IMR-90 (cell line): Measurements from ENCODE around the gene PAX5. TPM values are rescaled to one million over a fixed set of nuclear protein-coding genes. Genes with fewer than 3 reads are reported as not detected.

Experiments used
- ATAC-seq: fragments of 200-7000 bp; cut with Tn5 transposase; 2 replicates; pipeline ENCODE4 v1.9.1; 2020; ENCODE audit warnings: low read depth, mild to moderate bottlenecking, moderate library complexity
- BruUV-seq: library from RNA; stranded (reverse); fragments of 400-500 nt; replicated peaks from 2 replicates; lab custom pipeline; 2021; lab: Mats Ljungman, UMichigan
- CTCF ChIA-PET: fragments of 300-600 bp; formaldehyde crosslinking; extraction: SDS; loops from one replicate; lab custom pipeline; 2021; ENCODE audit warnings: antibody characterized with exemption; lab: Yijun Ruan, JAX
- POLR2A ChIA-PET: fragments of 300-600 bp; sonication (Branson Sonifier 250); formaldehyde crosslinking; loops from one replicate; lab custom pipeline; 2022; ENCODE audit warnings: antibody characterized with exemption; ENCODE audit not compliant: unreplicated experiment; lab: Charles Lee
- DNase-seq: peaks from one replicate; pipeline ENCODE4 v3.0.0; 2013
- H2AFZ ChIP-seq: replicated peaks from 2 replicates; pipeline ENCODE3; 2013; ENCODE audit warnings: low read length, mild to moderate bottlenecking; ENCODE audit not compliant: poor library complexity
- H2AK5ac ChIP-seq: 2 replicates; pipeline ENCODE4 v1.6.1; 2013; ENCODE audit warnings: low read depth, low read length, inconsistent platforms
- H2AK9ac ChIP-seq: replicated peaks from 2 replicates; pipeline ENCODE3; 2013; ENCODE audit warnings: mild to moderate bottlenecking, low read depth, low read length, moderate library complexity; ENCODE audit not compliant: poor library complexity
- H2BK120ac ChIP-seq: 2 replicates; pipeline ENCODE4 v1.6.1; 2013; ENCODE audit warnings: low read depth, low read length, inconsistent platforms
- H2BK15ac ChIP-seq: 3 replicates; pipeline ENCODE4 v1.6.1; 2013; ENCODE audit warnings: low read depth, low read length, inconsistent platforms
- H2BK20ac ChIP-seq: 2 replicates; pipeline ENCODE4 v1.6.1; 2013; ENCODE audit warnings: low read depth, mild to moderate bottlenecking, inconsistent platforms, low read length, moderate library complexity
- H2BK5ac ChIP-seq: 2 replicates; pipeline ENCODE4 v1.6.1; 2013; ENCODE audit warnings: mild to moderate bottlenecking, low read depth, low read length, inconsistent platforms; ENCODE audit not compliant: poor library complexity, severe bottlenecking
- H3K14ac ChIP-seq: replicated peaks from 2 replicates; pipeline ENCODE4 v1.6.1; 2013; ENCODE audit warnings: low read depth, low read length, inconsistent platforms
- H3K18ac ChIP-seq: 2 replicates; pipeline ENCODE4 v1.6.1; 2013; ENCODE audit warnings: low read depth, low read length, control low read depth
- H3K23ac ChIP-seq: 2 replicates; pipeline ENCODE4 v1.6.1; 2013; ENCODE audit warnings: low read depth, low read length, inconsistent platforms
- H3K27ac ChIP-seq: 2 replicates; pipeline ENCODE4 v1.5.1; 2013; ENCODE audit warnings: mild to moderate bottlenecking, control low read depth, low read length; ENCODE audit not compliant: insufficient read depth
- H3K27me3 ChIP-seq: 2 replicates; pipeline ENCODE4 v1.6.1; 2013; ENCODE audit warnings: low read length; ENCODE audit not compliant: control insufficient read depth, insufficient read depth
- H3K36me3 ChIP-seq: 2 replicates; pipeline ENCODE4 v1.6.1; 2013; ENCODE audit warnings: low read length, mixed read lengths; ENCODE audit not compliant: control insufficient read depth, insufficient read depth
- H3K4ac ChIP-seq: 2 replicates; pipeline ENCODE4 v1.6.1; 2013; ENCODE audit warnings: low read depth, low read length, inconsistent platforms
- H3K4me1 ChIP-seq: 2 replicates; pipeline ENCODE4 v1.6.1; 2013; ENCODE audit warnings: low read length, mixed read lengths; ENCODE audit not compliant: control insufficient read depth, insufficient read depth
- H3K4me2 ChIP-seq: 2 replicates; pipeline ENCODE4 v1.6.1; 2013; ENCODE audit warnings: low read depth, mild to moderate bottlenecking, control low read depth, low read length, moderate library complexity
- H3K4me3 ChIP-seq: 2 replicates; pipeline ENCODE4 v1.5.1; 2013; ENCODE audit warnings: low read depth, mild to moderate bottlenecking, control low read depth, low read length, moderate library complexity; ENCODE audit not compliant: insufficient read depth
- H3K56ac ChIP-seq: 2 replicates; pipeline ENCODE4 v1.6.1; 2013; ENCODE audit warnings: low read length, inconsistent platforms; ENCODE audit not compliant: insufficient read depth; ENCODE audit errors: extremely low read depth
- H3K79me1 ChIP-seq, 2 experiments: 2 replicates each; pipeline ENCODE4 v1.6.1; 2013; ENCODE audit warnings: low read length in 2 of 2, inconsistent platforms in 1 of 2, low read depth in 1 of 2
- H3K9ac ChIP-seq: 2 replicates; pipeline ENCODE4 v1.6.1; 2013; ENCODE audit warnings: low read depth, low read length, control low read depth
- H3K9me1 ChIP-seq: 2 replicates; pipeline ENCODE4 v1.6.1; 2013; ENCODE audit warnings: low read length, inconsistent platforms; ENCODE audit not compliant: insufficient read depth
- H3K9me3 ChIP-seq: 2 replicates; pipeline ENCODE4 v1.6.1; 2013; ENCODE audit warnings: low read length; ENCODE audit not compliant: control insufficient read depth, insufficient read depth
- H4K20me1 ChIP-seq: 2 replicates; pipeline ENCODE4 v1.6.1; 2013; ENCODE audit warnings: low read length, inconsistent platforms; ENCODE audit not compliant: insufficient read depth
- H4K5ac ChIP-seq: 2 replicates; pipeline ENCODE4 v1.6.1; 2013; ENCODE audit warnings: mild to moderate bottlenecking, low read depth, low read length, control low read depth
- H4K8ac ChIP-seq, 2 experiments: 2 replicates each; pipeline ENCODE4 v1.6.1; 2013; ENCODE audit warnings: low read depth in 2 of 2, low read length in 2 of 2, control low read depth in 1 of 2, inconsistent platforms in 1 of 2
- H4K91ac ChIP-seq: 2 replicates; pipeline ENCODE4 v1.6.1; 2013; ENCODE audit warnings: low read depth, low read length, inconsistent platforms; ENCODE audit not compliant: insufficient read depth
- BHLHE40 ChIP-seq: fragments of 150-350 bp; IDR thresholded peaks from 2 replicates; pipeline ENCODE4 v1.6.1; 2016; ENCODE audit warnings: mild to moderate bottlenecking, low read depth, low read length
- CEBPB ChIP-seq: IDR thresholded peaks from 2 replicates; pipeline ENCODE4 v1.6.1; 2012; ENCODE audit warnings: low read depth, low read length, improper control_type of control experiment
- CHD1 ChIP-seq: IDR thresholded peaks from 2 replicates; pipeline ENCODE4 v1.6.1; 2012; ENCODE audit warnings: low read depth, low read length, improper control_type of control experiment
- FOS ChIP-seq: fragments of 150-350 bp; IDR thresholded peaks from 2 replicates; pipeline ENCODE4 v1.6.1; 2016; ENCODE audit warnings: low read depth, low read length
- MAFK ChIP-seq: IDR thresholded peaks from 2 replicates; pipeline ENCODE4 v1.6.1; 2012; ENCODE audit warnings: low read depth, low read length, improper control_type of control experiment
- MAZ ChIP-seq: IDR thresholded peaks from 2 replicates; pipeline ENCODE4 v1.6.1; 2012; ENCODE audit warnings: low read depth, mild to moderate bottlenecking, low read length, improper control_type of control experiment, moderate library complexity, borderline replicate concordance
- MXI1 ChIP-seq: IDR thresholded peaks from 2 replicates; pipeline ENCODE4 v1.6.1; 2012; ENCODE audit warnings: low read depth, mild to moderate bottlenecking, low read length, moderate library complexity, borderline replicate concordance
- NFE2L2 ChIP-seq: fragments of 150-350 bp; IDR thresholded peaks from 2 replicates; pipeline ENCODE4 v1.6.1; 2016; ENCODE audit warnings: low read depth, mild to moderate bottlenecking, low read length
- POLR2A ChIP-seq: IDR thresholded peaks from 2 replicates; pipeline ENCODE4 v1.6.1; 2012; ENCODE audit warnings: mild to moderate bottlenecking, low read depth, low read length
- RAD21 ChIP-seq: IDR thresholded peaks from 2 replicates; pipeline ENCODE4 v1.6.1; 2012; ENCODE audit warnings: low read length, improper control_type of control experiment
- RCOR1 ChIP-seq: IDR thresholded peaks from 2 replicates; pipeline ENCODE4 v1.6.1; 2012; ENCODE audit warnings: mild to moderate bottlenecking, low read length, improper control_type of control experiment; ENCODE audit not compliant: insufficient replicate concordance
- RFX5 ChIP-seq: IDR thresholded peaks from 2 replicates; pipeline ENCODE4 v1.8.0; 2012; ENCODE audit warnings: low read depth, mild to moderate bottlenecking, low read length, moderate library complexity
- SMC3 ChIP-seq: fragments of 150-350 bp; IDR thresholded peaks from 2 replicates; pipeline ENCODE4 v1.6.1; 2016; ENCODE audit warnings: low read depth, mild to moderate bottlenecking, antibody characterized with exemption, low read length, moderate library complexity
- WGBS, 2 experiments: methylation state at CpG; one replicate each; pipeline versions ENCODE4 v1.1.5 to v1.1.7; 2013; ENCODE audit warnings: missing lambda C conversion rate in 2 of 2; ENCODE audit not compliant: insufficient read length in 1 of 2; ENCODE audit errors: extremely low coverage in 2 of 2; 5-methylcytosine and 5-hydroxymethylcytosine counted together
- dilution Hi-C: fragments of 300-500 bp; cut with HindIII; formaldehyde crosslinking; loops from one replicate; pipeline ENCODE4 v1.14.3; 2018; ENCODE audit warnings: low sequenced_read_pairs; ENCODE audit not compliant: unreplicated experiment
- in situ Hi-C: fragments of 300-500 bp; cut with MboI; formaldehyde crosslinking; loops from 3 replicates; pipeline ENCODE4 v1.14.3; 2019; ENCODE audit warnings: low sequenced_read_pairs, inconsistent platforms, mixed read lengths
- intact Hi-C: fragments of 100-400 bp; cut with micrococcal nuclease; formaldehyde crosslinking; loops from 2 replicates; pipeline ENCODE4 v1.10.0; 2022
- polyA plus RNA-seq, 3 experiments: library from polyadenylated mRNA; depleted of rRNA; stranded (reverse); fragments of >200 nt; gene quantifications; 2 replicates each; pipeline ENCODE4 v1.2.3, GENCODE V29; 2012; ENCODE audit warnings: low replicate concordance in 1 of 3
- total RNA-seq: library from RNA; depleted of rRNA; stranded (reverse); fragments of >200 nt; gene quantifications from 2 replicates; pipeline ENCODE4 v1.2.3, GENCODE V29; 2012
- TF ChIP-seq, protein P1 (sequence below): fragments of 150-350 bp; IDR thresholded peaks from 2 replicates; pipeline ENCODE4 v1.6.1; 2017; ENCODE audit warnings: mild to moderate bottlenecking, antibody characterized with exemption, low read length, low read depth
- TF ChIP-seq, protein P2 (sequence below): fragments of 150-350 bp; IDR thresholded peaks from 2 replicates; pipeline ENCODE4 v1.6.1; 2016; ENCODE audit warnings: low read depth, mild to moderate bottlenecking, low read length, moderate library complexity, borderline replicate concordance
- TF ChIP-seq, protein P3 (sequence below): conservative IDR thresholded peaks from 2 replicates; pipeline ENCODE4 v1.5.1; 2012; ENCODE audit warnings: mild to moderate bottlenecking, low read depth, low read length, improper control_type of control experiment

The PAX5 gene
- total and polyA plus RNA-seq, 2 of the 4 experiments (the other 2 are of a cell fraction), result not detected

DNA sequence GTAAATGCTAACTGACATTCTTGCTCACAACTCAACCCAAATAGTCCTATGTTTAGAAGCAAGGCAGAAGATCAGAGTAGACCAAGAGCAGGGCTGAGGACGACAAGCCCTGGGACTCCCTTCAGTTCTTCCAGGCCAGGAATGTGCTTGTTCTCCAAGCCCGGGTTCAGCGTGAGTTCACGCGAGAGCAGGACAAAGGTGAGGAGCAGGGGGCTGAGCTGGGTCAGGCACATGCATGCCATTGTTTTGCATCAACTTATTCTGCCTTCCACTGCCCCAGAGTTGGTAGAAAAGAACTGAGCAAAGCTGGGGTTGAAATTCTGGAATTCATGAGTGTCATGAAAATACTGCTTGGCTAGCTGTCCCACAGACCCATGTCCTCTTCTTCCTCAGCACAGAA, 206.5 kb downstream of the PAX5 start:
- ChIA-PET CTCF (no interaction called here), POLR2A (no interaction called here)
- Histone ChIP-seq H4K20me1 (no peaks in the 10 kb centered on the region), H3K18ac (no peak overlapping the region), H3K4me2 (no peak overlapping the region), H3K36me3 (no peaks in the 10 kb centered on the region), H2BK20ac (no peak overlapping the region), H3K56ac (no peak overlapping the region), H2AK9ac (no peak overlapping the region), H3K4ac (no peak overlapping the region), H2BK5ac (no peak overlapping the region), H3K27ac (no peak overlapping the region), H3K14ac (no peak overlapping the region), H3K4me1 (no peaks in the 10 kb centered on the region), H3K9ac (no peak overlapping the region), H3K9me3 (no peaks in the 10 kb centered on the region), H4K91ac (no peak overlapping the region), H2BK120ac (no peak overlapping the region), H3K23ac (no peak overlapping the region), H3K79me1 (no peaks in the 10 kb centered on the region), H2BK15ac (no peak overlapping the region), H4K8ac (no peak overlapping the region), H3K27me3 (peaks cover 45% of the 10 kb centered on the region), H4K5ac (no peak overlapping the region), H2AK5ac (no peak overlapping the region), H3K4me3 (no peak overlapping the region), H2AFZ (no peak overlapping the region), H3K9me1 (no peaks in the 10 kb centered on the region)
- intact Hi-C loops (no loop called here), dilution Hi-C loops (no loop called here), in situ Hi-C loops (no loop called here)
- WGBS, 2 experiments, result no CpG with 5 or more reads among the region's 5 CpGs
- no TSS peak for BruUV-seq
- TF ChIP-seq MAZ (no peak), CEBPB (no peak), SMC3 (no peak), FOS (no peak), MAFK (no peak), RAD21 (no peak), RCOR1 (no peak), BHLHE40 (no peak), NFE2L2 (no peak), MXI1 (no peak), RFX5 (no peak), CHD1 (no peak), POLR2A (no peak)
- TF ChIP-seq, protein P1, sequence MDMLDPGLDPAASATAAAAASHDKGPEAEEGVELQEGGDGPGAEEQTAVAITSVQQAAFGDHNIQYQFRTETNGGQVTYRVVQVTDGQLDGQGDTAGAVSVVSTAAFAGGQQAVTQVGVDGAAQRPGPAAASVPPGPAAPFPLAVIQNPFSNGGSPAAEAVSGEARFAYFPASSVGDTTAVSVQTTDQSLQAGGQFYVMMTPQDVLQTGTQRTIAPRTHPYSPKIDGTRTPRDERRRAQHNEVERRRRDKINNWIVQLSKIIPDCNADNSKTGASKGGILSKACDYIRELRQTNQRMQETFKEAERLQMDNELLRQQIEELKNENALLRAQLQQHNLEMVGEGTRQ, result no peak
- TF ChIP-seq, protein P2, sequence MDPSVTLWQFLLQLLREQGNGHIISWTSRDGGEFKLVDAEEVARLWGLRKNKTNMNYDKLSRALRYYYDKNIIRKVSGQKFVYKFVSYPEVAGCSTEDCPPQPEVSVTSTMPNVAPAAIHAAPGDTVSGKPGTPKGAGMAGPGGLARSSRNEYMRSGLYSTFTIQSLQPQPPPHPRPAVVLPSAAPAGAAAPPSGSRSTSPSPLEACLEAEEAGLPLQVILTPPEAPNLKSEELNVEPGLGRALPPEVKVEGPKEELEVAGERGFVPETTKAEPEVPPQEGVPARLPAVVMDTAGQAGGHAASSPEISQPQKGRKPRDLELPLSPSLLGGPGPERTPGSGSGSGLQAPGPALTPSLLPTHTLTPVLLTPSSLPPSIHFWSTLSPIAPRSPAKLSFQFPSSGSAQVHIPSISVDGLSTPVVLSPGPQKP, result no peak
- TF ChIP-seq, protein P3, sequence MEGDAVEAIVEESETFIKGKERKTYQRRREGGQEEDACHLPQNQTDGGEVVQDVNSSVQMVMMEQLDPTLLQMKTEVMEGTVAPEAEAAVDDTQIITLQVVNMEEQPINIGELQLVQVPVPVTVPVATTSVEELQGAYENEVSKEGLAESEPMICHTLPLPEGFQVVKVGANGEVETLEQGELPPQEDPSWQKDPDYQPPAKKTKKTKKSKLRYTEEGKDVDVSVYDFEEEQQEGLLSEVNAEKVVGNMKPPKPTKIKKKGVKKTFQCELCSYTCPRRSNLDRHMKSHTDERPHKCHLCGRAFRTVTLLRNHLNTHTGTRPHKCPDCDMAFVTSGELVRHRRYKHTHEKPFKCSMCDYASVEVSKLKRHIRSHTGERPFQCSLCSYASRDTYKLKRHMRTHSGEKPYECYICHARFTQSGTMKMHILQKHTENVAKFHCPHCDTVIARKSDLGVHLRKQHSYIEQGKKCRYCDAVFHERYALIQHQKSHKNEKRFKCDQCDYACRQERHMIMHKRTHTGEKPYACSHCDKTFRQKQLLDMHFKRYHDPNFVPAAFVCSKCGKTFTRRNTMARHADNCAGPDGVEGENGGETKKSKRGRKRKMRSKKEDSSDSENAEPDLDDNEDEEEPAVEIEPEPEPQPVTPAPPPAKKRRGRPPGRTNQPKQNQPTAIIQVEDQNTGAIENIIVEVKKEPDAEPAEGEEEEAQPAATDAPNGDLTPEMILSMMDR, result no peak
- DNase-seq, result no peak
- ATAC-seq, result no peak
